KMS-11 (cell line): Measurements from ENCODE around the gene SLC6A6.

ENCODE experiments used
- H2AFZ ChIP-seq: fragments of 200-600 bp; sonication (generic); 2 replicates; pipeline ENCODE4 v1.6.1; 2016; ENCODE audit warnings: antibody characterized with exemption, mixed run types, low read depth
- H3K27ac ChIP-seq: fragments of 200-600 bp; sonication (generic); 2 replicates; pipeline ENCODE4 v1.6.1; 2016; ENCODE audit warnings: mild to moderate bottlenecking, mixed run types
- H3K27me3 ChIP-seq: fragments of 200-600 bp; sonication (generic); 2 replicates; pipeline ENCODE4 v1.6.1; 2017; ENCODE audit warnings: mild to moderate bottlenecking, low read depth, mixed run types, moderate library complexity; ENCODE audit not compliant: insufficient read depth
- H3K36me3 ChIP-seq: fragments of 200-600 bp; sonication (generic); 2 replicates; pipeline ENCODE4 v1.6.1; 2017; ENCODE audit warnings: mild to moderate bottlenecking, mixed run types; ENCODE audit not compliant: insufficient read depth
- H3K4me1 ChIP-seq: fragments of 200-600 bp; sonication (generic); 2 replicates; pipeline ENCODE4 v1.6.1; 2016; ENCODE audit warnings: mild to moderate bottlenecking, low read depth, mixed run types; ENCODE audit not compliant: poor library complexity, severe bottlenecking
- H3K4me2 ChIP-seq: fragments of 200-600 bp; sonication (generic); 2 replicates; pipeline ENCODE4 v1.7.0; 2016; ENCODE audit warnings: mild to moderate bottlenecking, mixed run types
- H3K4me3 ChIP-seq: fragments of 200-600 bp; sonication (generic); IDR thresholded peaks from 2 replicates; pipeline ENCODE4 v1.6.1; 2017; ENCODE audit warnings: low read depth, low read length, mixed read lengths; ENCODE audit not compliant: insufficient read depth
- H3K79me2 ChIP-seq: fragments of 200-600 bp; sonication (generic); 2 replicates; pipeline ENCODE4 v1.6.1; 2016; ENCODE audit warnings: low read depth, mixed run types; ENCODE audit not compliant: insufficient read depth
- H3K9ac ChIP-seq: fragments of 200-600 bp; sonication (generic); 2 replicates; pipeline ENCODE4 v1.6.1; 2016; ENCODE audit warnings: mild to moderate bottlenecking, mixed run types
- H4K20me1 ChIP-seq: fragments of 200-600 bp; sonication (generic); 2 replicates; pipeline ENCODE4 v1.6.1; 2016; ENCODE audit warnings: mild to moderate bottlenecking, mixed run types; ENCODE audit not compliant: insufficient read depth
- CTCF ChIP-seq: fragments of 200-600 bp; sonication (generic); conservative IDR thresholded peaks from 2 replicates; pipeline ENCODE4 v1.6.1; 2017; ENCODE audit warnings: low read depth, mild to moderate bottlenecking, antibody characterized with exemption, low read length, moderate library complexity, mixed read lengths

Gene SLC6A6

GRCh38 chr3:14438262-14438661 is 35.9 kb downstream of the SLC6A6 start:
- H3K9ac ChIP-seq, result no peak overlapping the region
- H3K36me3 ChIP-seq, result no peaks in the 10 kb centered on the region
- H4K20me1 ChIP-seq, result 0 out of 2 replicates have a peak, but pooled peaks cover 3% of the 10 kb centered on the region
- H3K79me2 ChIP-seq, result no peaks in the 10 kb centered on the region
- TF ChIP-seq CTCF, result no peak
- H3K27me3 ChIP-seq, result no peaks in the 10 kb centered on the region
- no peak overlapping the region for H3K27ac ChIP-seq
- no peak overlapping the region for H3K4me2 ChIP-seq
- H3K4me1 ChIP-seq, result peaks cover 37% of the 10 kb centered on the region
- H2AFZ ChIP-seq, result no peak overlapping the region
- H3K4me3 ChIP-seq, result no peak overlapping the region

GRCh38 chr3:14438929-14439328 is 36.5 kb downstream of the SLC6A6 start:
- Histone ChIP-seq H3K36me3 (no peaks in the 10 kb centered on the region), H3K79me2 (no peaks in the 10 kb centered on the region), H4K20me1 (0 out of 2 replicates have a peak, but pooled peaks cover 3% of the 10 kb centered on the region), H3K4me2 (no peak overlapping the region), H3K9ac (no peak overlapping the region), H3K4me3 (no peak overlapping the region), H2AFZ (no peak overlapping the region), H3K27me3 (no peaks in the 10 kb centered on the region), H3K27ac (no peak overlapping the region), H3K4me1 (peaks cover 31% of the 10 kb centered on the region)
- TF ChIP-seq CTCF, result no peak

- Histone ChIP-seq H3K27ac (no peak overlapping the region), H3K79me2 (no peaks in the 10 kb centered on the region), H4K20me1 (0 out of 2 replicates have a peak, but pooled peaks cover 3% of the 10 kb centered on the region), H3K36me3 (no peaks in the 10 kb centered on the region), H3K9ac (no peak overlapping the region), H3K4me1 (peaks cover 24% of the 10 kb centered on the region), H2AFZ (no peak overlapping the region), H3K4me2 (no peak overlapping the region), H3K4me3 (no peak overlapping the region), H3K27me3 (no peaks in the 10 kb centered on the region)
- no peak for TF ChIP-seq CTCF
Measured at GRCh38 chr3:14439501-14440167, 37.2 kb downstream of the SLC6A6 start.

GRCh38 chr3:14440168-14440518 is 37.7 kb downstream of the SLC6A6 start:
- Histone ChIP-seq H3K9ac (no peak overlapping the region), H3K79me2 (no peaks in the 10 kb centered on the region), H3K27ac (no peak overlapping the region), H2AFZ (no peak overlapping the region), H3K4me2 (no peak overlapping the region), H3K36me3 (no peaks in the 10 kb centered on the region), H3K4me1 (peaks cover 19% of the 10 kb centered on the region), H3K4me3 (no peak overlapping the region), H3K27me3 (no peaks in the 10 kb centered on the region), H4K20me1 (no peaks in the 10 kb centered on the region)
- TF ChIP-seq CTCF, result no peak
